ENCODE data around the gene ZNF750. TPM values are rescaled to one million over a fixed set of nuclear protein-coding genes. Genes with fewer than 3 reads are reported as not detected.

The ZNF750 gene
- total and polyA plus RNA-seq, 4 donors = 0.02 to 0.08 TPM; not detected in 2

DNA sequence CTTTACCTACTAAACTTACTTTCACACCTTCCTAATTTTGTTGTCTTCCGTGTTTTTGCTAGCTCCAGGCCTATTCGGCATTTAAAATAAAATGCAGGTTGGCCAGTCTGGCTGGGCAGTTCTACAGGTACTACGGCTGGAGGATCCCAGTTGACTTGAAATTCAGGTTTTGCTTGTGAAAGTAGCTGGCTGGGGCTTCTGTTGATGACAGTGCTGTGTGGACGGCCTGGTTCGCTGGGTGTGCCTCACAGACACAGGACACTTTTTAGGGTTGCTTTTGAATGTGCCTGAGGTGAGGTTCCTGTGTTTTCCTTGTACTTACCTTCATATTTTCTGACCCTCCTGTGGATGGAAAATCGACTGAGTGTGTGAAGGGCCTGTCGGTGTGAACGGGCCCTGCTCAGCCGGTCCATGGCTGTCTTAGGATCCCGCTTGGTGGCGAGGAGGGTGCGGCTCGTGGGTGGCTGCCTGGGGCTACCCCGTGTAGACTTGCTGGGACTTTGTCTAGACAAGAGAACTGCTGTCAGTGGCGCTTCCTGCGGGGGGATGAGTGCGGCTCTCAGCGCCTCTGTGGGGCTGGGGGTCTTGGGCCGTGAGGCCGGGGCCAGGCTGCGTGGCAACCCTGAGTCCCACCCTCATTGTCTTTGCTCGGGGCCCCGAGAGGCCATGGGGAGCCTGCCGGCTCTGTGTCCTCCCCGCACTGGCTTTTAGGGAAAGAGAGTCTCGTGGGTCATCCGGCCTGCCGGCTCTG lies 18.7 kb upstream of the ZNF750 start:
- TF ChIP-seq ATF3 (IDR thresholded peaks at IDR 0.05) (no peak), FOXA2 (IDR thresholded peaks at IDR 0.05) (no peak), ZBTB33 (IDR thresholded peaks at IDR 0.05) (no peak), HNF4A (conservative IDR thresholded peaks at IDR 0.05) (no peak), REST (IDR thresholded peaks at IDR 0.05) (no peak), JUND (IDR thresholded peaks at IDR 0.05) (no peak), GABPA (IDR thresholded peaks at IDR 0.05 in 1 of 2, conservative IDR thresholded peaks at IDR 0.05 in 1 of 2) (no peak), HNF4G (IDR thresholded peaks at IDR 0.05) (no peak), TAF1 (conservative IDR thresholded peaks at IDR 0.05) (no peak), RAD21 (IDR thresholded peaks at IDR 0.05) (no peak)
- TF ChIP-seq, protein P1, sequence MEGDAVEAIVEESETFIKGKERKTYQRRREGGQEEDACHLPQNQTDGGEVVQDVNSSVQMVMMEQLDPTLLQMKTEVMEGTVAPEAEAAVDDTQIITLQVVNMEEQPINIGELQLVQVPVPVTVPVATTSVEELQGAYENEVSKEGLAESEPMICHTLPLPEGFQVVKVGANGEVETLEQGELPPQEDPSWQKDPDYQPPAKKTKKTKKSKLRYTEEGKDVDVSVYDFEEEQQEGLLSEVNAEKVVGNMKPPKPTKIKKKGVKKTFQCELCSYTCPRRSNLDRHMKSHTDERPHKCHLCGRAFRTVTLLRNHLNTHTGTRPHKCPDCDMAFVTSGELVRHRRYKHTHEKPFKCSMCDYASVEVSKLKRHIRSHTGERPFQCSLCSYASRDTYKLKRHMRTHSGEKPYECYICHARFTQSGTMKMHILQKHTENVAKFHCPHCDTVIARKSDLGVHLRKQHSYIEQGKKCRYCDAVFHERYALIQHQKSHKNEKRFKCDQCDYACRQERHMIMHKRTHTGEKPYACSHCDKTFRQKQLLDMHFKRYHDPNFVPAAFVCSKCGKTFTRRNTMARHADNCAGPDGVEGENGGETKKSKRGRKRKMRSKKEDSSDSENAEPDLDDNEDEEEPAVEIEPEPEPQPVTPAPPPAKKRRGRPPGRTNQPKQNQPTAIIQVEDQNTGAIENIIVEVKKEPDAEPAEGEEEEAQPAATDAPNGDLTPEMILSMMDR (IDR thresholded peaks at IDR 0.05; ENCODE audit: low read depth, low read length, missing input control) = no peak
- 92% methylated on average over 28 of the region's 28 CpGs for WGBS
- Histone ChIP-seq H3K4me3 (ENCODE audit: low read depth in 1 of 3, low read length in 3 of 3) (no peak overlapping the region), H3K4me1 (ENCODE audit: control insufficient read depth in 4 of 4, insufficient read depth in 4 of 4, low read length in 3 of 4) (peaks cover 0 to 4% (median 0%) of the 10 kb centered on the region in 4 donors), H3K9me3 (ENCODE audit: control insufficient read depth in 4 of 4, low read length in 3 of 4) (no peaks in the 10 kb centered on the region), H3K36me3 (ENCODE audit: control insufficient read depth in 4 of 4, insufficient read depth in 3 of 4, low read depth in 1 of 4, low read length in 3 of 4) (peaks cover 0 to 3% (median 0%) of the 10 kb centered on the region in 4 donors), H3K9ac (ENCODE audit: low read depth in 1 of 2, low read length in 2 of 2) (no peak overlapping the region), H3K27me3 (ENCODE audit: control insufficient read depth in 4 of 4, insufficient read depth in 4 of 4, low read length in 3 of 4) (no peaks in the 10 kb centered on the region), H3K27ac (ENCODE audit: low read depth in 1 of 2, low read length in 2 of 2) (no peak overlapping the region)
- DNase-seq (ENCODE audit: low spot score) = no peak

DNA sequence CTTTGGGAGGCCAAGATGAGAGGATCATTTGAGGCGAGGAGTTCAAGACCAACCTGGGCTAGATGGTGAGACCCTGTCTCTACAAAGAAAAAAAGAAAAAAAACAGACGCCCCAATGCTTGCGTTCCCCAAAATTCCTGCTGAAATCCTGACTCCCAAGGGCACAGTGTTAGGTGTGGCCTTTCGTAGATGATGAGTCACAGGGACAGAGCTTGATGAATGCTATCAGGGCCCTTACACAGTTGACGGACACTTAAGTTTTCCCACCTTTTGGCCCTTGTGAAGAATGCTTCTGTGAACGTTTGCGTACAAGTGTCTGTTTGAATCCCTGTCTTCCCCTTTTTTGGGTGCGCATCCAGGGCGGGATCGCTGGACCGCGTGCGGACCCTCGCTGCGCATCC lies 16.5 kb upstream of the ZNF750 start:
- 91% methylated on average over 15 of the region's 15 CpGs for WGBS
- no peak overlapping the region for H3K27ac ChIP-seq (ENCODE audit: low read depth in 1 of 2, low read length in 2 of 2)
- peaks cover 0 to 4% (median 0%) of the 10 kb centered on the region in 4 donors for H3K4me1 ChIP-seq (ENCODE audit: control insufficient read depth in 4 of 4, insufficient read depth in 4 of 4, low read length in 3 of 4)
- no peak for DNase-seq (ENCODE audit: low spot score)
- TF ChIP-seq RAD21 (IDR thresholded peaks at IDR 0.05) (no peak), HNF4A (conservative IDR thresholded peaks at IDR 0.05) (no peak), GABPA (IDR thresholded peaks at IDR 0.05 in 1 of 2, conservative IDR thresholded peaks at IDR 0.05 in 1 of 2) (no peak), ZBTB33 (IDR thresholded peaks at IDR 0.05) (no peak)
- TF ChIP-seq, protein P1 (IDR thresholded peaks at IDR 0.05; ENCODE audit: low read depth, low read length, missing input control) = no peak
- H3K9ac ChIP-seq (ENCODE audit: low read depth in 1 of 2, low read length in 2 of 2) = no peak overlapping the region
- H3K4me3 ChIP-seq (ENCODE audit: low read depth in 1 of 3, low read length in 3 of 3) = no peak overlapping the region
- no peaks in the 10 kb centered on the region for H3K27me3 ChIP-seq (ENCODE audit: control insufficient read depth in 4 of 4, insufficient read depth in 4 of 4, low read length in 3 of 4)
- H3K9me3 ChIP-seq (ENCODE audit: control insufficient read depth in 4 of 4, low read length in 3 of 4) = no peaks in the 10 kb centered on the region
- H3K36me3 ChIP-seq (ENCODE audit: control insufficient read depth in 4 of 4, insufficient read depth in 3 of 4, low read depth in 1 of 4, low read length in 3 of 4) = peaks cover 0 to 3% (median 0%) of the 10 kb centered on the region in 4 donors
